Measurements from ENCODE around the gene STRADA. TPM values are rescaled to one million over a fixed set of nuclear protein-coding genes. Genes with fewer than 3 reads are reported as not detected.

Gene STRADA
- total and polyA plus RNA-seq, 9 of the 15 experiments (the other 6 are each of a cell fraction or from before 2014, with no cell fraction given): 6.6 to 33.0 (median 20.5) TPM

- H2AFZ ChIP-seq (ENCODE audit: low read depth, low read length): no peak overlapping the region
- no peak overlapping the region for H3K4me3 ChIP-seq
- H3K4me1 ChIP-seq (replicated peaks in 1 of 2; ENCODE audit: control insufficient read depth in 2 of 2, insufficient read depth in 2 of 2, low read length in 2 of 2): no peaks in the 10 kb centered on the region; a peak in 1 of 5 replicates
- no TSS peak for BruUV-seq (replicated peaks)
- no peak overlapping the region for H3K4me2 ChIP-seq (ENCODE audit: insufficient read depth, low read length)
- in situ Hi-C loops (cut with MboI) (no loop called here), intact Hi-C loops (cut with micrococcal nuclease) (no loop called here)
- POLR2A ChIA-PET: no interaction called here
- peaks cover 33% of the 10 kb centered on the region; the same call in 2 of the 3 replicates for H3K36me3 ChIP-seq (ENCODE audit: control insufficient read depth, insufficient read depth, low read length)
- DNase-seq (ENCODE audit: extremely low read depth in 1 of 4, low spot score in 3 of 4): no peak
- H3K79me2 ChIP-seq (ENCODE audit: control insufficient read depth, insufficient read depth, low read length): no peaks in the 10 kb centered on the region
- WGBS (ENCODE audit: insufficient coverage, low coverage, missing lambda C conversion rate): 83% methylated on average over 12 of the region's 14 CpGs
- FAIRE-seq: no peak
- H3K9me1 ChIP-seq (ENCODE audit: control insufficient read depth, insufficient read depth, low read length): peaks cover 3% of the 10 kb centered on the region
- TF ChIP-seq NFIX (CRISPR knock-in tag; IDR thresholded peaks at IDR 0.05; ENCODE audit: low read depth): no peak
- no peak for TF ChIP-seq ZNF655 (CRISPR knock-in tag; IDR thresholded peaks at IDR 0.05)
- no peak for TF ChIP-seq NR4A1 (CRISPR knock-in tag; IDR thresholded peaks at IDR 0.05)
- no peak for TF ChIP-seq NR4A1 (tag; IDR thresholded peaks at IDR 0.05)
- no peak for TF ChIP-seq RUNX1 (IDR thresholded peaks at IDR 0.05; ENCODE audit: low read depth)
- no peak for TF ChIP-seq KLF6 (CRISPR knock-in tag; IDR thresholded peaks at IDR 0.05; ENCODE audit: borderline replicate concordance)
- TF ChIP-seq USF2 (CRISPR knock-in tag; IDR thresholded peaks at IDR 0.05): no peak
- TF ChIP-seq ZNF263 (CRISPR knock-in tag; IDR thresholded peaks at IDR 0.05; ENCODE audit: borderline replicate concordance): no peak
- no peak for TF ChIP-seq SUPT5H (IDR thresholded peaks at IDR 0.05)
- no peak for TF ChIP-seq BRD9 (IDR thresholded peaks at IDR 0.05; ENCODE audit: low read depth, partially characterized antibody)
- no peak for TF ChIP-seq PKNOX1 (IDR thresholded peaks at IDR 0.05)
- no peak for TF ChIP-seq GTF2A2 (tag; IDR thresholded peaks at IDR 0.05)
- no peak for TF ChIP-seq MECOM (CRISPR knock-in tag; IDR thresholded peaks at IDR 0.05)
- TF ChIP-seq ZBTB8A (IDR thresholded peaks at IDR 0.05; ENCODE audit: partially characterized antibody): no peak
- no peak for TF ChIP-seq LEF1 (IDR thresholded peaks at IDR 0.05)
- no peak for TF ChIP-seq KAT7 (CRISPR knock-in tag; IDR thresholded peaks at IDR 0.05; ENCODE audit: borderline replicate concordance)
- TF ChIP-seq HNRNPL (IDR thresholded peaks at IDR 0.05; ENCODE audit: low read depth, low read length): no peak
- TF ChIP-seq EWSR1 (IDR thresholded peaks at IDR 0.05; ENCODE audit: borderline replicate concordance, low read depth, partially characterized antibody): no peak
- no peak for TF ChIP-seq NKRF (IDR thresholded peaks at IDR 0.05; ENCODE audit: borderline replicate concordance)
- TF ChIP-seq ZNF121 (CRISPR knock-in tag; conservative IDR thresholded peaks at IDR 0.05): no peak
- H4K20me1 ChIP-seq (replicated peaks; ENCODE audit: control insufficient read depth, insufficient read depth, low read length): peaks cover 7% of the 10 kb centered on the region
- no peak for ATAC-seq
- H3K27ac ChIP-seq (ENCODE audit: extremely low read depth, low read depth, low read length): no peak overlapping the region
- no peaks in the 10 kb centered on the region for H3K9me3 ChIP-seq (replicated peaks; ENCODE audit: control insufficient read depth, insufficient read depth, low read depth, low read length)
- H3K9ac ChIP-seq (ENCODE audit: insufficient read depth in 1 of 2, low read depth in 2 of 2, low read length in 2 of 2): no peak overlapping the region; a peak in 1 of 4 replicates
- H3K27me3 ChIP-seq (ENCODE audit: control insufficient read depth in 2 of 2, insufficient read depth in 2 of 2, low read length in 2 of 2): no peaks in the 10 kb centered on the region
- CTCF ChIA-PET (ENCODE audit: low intra/inter-chr PET ratio): no interaction called here
Measured at GRCh38 chr17:63689479-63689878, 52.1 kb downstream of the STRADA start.

Measured in K562 (cell line).